ENCODE measurements around the gene CASP12.

Gene CASP12

DNA sequence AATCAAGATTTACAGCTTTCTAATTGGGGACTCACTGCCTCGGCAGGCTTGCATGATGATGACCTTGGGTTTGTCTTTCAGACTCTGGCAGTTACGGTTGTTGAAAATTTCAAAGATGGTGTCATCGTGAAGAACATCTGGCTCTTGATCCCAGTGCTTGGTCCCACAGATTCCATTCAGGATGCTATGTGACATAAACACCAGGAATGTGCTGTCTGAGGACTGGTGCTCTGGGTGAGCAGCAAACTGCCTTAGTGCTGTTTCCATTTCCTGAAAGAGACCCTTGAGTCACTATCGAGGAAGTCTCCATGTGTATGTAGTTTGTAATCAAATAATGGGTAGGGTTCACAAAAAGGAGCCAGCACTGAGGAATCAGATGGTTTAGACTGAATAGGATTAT is 7.1 kb downstream of the CASP12 start:
- FAIRE-seq: no peak

DNA sequence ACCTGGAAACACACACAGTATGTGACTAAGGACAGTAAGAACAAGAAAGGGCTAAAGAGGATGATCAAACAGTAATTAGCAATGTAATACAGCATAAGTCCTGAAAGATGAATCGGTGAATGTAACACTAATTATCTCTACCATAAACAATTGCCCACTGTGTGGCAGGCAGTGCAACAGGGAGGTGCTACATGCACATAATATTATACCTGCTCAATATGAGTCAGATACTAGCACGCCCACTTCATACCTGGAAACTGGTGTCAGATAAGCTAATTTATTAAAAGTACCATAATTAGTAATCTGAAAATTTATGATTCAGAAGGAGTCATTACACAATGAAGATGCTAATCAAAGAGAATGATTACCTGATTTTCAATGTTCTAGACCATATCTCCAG is 14.9 kb downstream of the CASP12 start:
- FAIRE-seq: no peak

DNA sequence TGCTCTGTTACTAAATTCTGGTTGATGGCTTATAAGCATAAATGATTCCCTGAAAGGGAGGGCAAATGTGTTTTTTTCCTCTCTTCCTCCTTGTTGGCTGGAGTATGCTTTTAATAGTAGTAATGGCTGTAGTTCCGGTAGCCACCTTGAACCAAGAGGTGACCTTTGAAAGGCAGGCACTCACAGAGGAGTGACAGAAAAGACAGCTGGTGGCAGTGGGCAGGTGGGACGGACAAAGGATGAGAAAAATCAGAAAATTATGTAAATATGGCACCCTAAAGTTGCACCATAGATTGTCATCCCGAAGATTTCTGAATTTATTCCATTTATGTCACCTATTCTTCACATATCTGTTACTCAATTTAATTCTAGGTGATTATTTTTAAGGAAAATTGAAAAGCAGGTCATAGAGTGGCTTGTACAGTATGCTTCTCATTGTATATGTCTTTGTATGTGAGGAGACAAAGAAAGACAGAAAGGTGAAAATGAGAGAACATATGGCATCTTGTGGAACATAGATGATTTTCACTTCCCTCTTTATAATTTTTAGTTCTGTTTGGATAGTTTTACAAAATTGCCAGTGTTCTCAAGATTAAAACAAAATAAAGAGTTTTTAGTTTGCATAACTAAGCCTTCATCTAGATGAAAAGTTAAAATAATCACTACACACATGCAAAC is 17.0 kb downstream of the CASP12 start:
- no peak for FAIRE-seq

DNA sequence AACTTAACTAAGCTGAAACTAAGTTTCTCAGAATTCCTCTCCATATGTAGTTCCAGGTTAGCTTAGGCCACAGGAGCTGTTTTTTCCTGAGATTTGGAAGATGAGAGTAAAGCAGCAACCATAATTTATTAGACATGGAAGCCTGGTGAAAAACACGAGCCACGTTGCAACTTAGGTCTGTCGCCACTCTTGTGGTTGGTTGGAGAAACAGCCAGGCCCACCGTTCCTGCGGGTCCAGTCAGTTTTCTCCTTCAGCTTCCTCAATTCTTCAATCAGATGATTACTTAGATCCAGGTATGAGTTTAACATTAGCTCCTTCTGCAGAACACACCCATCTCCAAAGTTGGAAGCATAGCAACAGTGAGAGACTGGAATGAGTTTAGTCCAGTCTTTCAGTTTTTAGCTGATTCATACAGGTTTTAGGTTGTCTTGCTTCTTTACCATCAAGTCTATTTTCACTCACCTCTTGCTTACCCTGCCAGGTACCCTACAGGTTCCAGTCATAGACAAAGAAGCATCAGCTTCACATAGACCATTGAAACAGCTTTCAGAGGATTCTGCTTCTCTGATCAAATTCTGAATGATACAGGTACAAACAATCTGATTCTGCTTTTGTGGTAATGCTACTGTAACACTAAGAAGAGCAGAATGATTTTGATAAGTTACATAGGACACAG is 18.6 kb downstream of the CASP12 start:
- no peak for FAIRE-seq

DNA sequence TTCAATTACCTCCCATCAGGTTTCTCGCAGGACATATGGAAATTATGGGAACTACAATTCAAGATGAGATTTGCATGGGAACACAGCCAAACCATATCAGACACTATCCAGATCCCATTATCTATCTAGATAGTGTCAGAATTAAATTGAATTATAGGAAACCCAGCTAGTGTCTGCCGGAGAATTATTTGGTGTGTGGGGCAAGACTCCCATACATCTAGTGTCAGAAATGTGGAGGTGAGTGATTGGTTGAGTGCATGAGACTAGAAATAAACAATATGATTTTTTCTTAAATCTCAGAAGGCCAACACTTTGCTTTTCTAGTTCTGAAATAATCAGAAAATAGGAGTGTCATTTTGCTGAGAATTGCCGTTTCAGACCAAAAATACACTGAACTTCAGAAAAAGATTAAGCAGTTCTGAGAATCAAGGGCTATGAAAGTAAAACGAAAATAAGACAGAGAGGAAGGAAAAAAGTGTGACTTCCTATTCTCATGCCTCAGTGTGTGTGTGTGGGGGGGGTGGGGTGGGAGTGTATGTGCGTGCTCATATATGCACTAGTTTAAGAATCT is 21.3 kb downstream of the CASP12 start:
- FAIRE-seq: no peak

DNA sequence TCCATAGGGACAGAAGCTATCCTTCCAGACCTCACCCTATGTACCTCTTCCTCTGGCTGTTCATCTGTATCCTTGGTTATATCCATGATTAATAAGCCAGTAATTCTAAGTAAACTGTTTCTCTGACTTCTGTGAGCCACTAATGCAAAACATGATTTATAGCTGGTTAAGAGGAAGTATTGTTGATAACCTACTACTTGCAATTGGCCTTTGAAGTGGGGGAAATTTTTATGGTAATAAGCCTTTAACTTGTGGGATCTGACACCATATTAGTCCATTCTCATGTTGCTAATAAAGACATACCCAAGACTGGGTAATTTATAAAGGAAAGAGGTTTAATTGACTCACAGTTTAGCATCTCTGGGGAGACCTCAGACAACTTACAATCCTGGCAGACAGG is 21.9 kb downstream of the CASP12 start:
- FAIRE-seq: no peak

DNA sequence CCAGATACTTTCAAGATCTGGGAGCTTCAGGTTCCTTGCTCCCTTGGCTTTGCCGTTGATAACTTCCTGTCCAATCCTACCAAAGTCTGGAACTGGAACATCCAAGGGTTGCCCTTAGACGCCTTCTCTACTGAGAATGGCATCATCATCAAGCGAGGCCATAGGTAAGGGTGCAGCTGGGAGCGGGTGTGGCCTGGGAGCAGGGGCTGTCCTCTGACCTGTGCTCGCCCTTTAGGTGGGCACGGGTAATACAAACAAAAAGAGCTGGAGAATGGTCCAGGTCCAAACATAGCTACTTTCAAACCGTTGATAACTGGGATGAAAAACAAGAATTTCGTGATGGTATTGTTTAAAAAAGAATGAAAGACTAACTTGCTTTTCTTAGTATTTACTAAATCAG is 25.0 kb downstream of the CASP12 start:
- no peak for FAIRE-seq

DNA sequence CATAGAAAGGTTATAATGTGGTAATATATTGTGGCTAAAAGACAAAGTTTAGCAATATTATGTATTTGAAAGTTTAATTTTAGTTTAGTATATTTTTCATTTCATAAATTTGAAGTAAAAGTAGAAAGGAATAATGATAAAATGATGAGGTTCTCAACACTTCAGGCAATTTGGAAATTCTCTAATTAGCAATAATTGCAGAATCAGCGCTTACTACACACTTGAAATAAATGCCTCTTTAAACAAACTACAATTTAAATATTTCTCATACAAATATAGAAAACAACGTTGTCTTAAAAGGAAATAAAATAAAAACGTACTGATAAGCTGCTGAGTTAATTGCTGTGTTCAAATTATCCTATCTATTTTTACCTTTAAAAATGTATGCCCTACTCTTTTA is 25.9 kb downstream of the CASP12 start:
- FAIRE-seq: no peak

DNA sequence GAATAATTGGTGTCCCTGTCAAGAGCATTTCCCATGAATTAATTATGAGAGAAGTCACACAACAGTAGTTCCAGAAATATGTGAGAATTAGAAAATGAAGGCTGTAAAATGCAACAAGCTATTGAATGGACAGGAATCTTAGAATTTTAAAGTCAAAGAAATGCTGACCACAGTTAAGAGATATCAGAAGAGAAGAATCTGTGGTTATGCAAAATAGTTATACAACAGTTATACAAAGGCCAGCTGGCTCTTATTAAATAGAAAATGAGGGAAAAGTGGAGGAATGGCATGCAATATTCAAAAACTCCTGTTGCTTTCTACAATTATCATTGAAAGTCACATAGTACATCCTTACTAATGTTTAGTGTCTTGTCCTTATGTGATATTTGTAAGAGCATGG is 27.4 kb downstream of the CASP12 start:
- no peak for FAIRE-seq

DNA sequence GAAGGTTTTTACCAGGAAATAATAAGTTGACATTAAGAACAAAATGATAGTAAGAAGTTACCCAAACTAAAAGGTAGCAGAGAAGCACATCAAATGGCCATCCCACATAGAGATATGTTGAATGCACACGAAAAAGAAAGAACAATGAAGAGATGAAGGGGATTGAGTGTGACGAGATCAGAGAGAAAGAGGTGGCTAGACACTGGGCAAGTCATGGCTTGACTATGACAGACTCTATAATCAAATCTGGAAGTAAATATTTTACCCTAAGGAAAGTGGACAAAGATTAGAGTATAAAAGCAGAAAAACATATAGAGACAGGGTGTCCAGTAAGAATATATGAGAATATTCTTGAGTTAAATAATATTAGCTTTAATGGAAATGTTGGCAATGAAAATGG is 31.4 kb downstream of the CASP12 start:
- no peak for FAIRE-seq

DNA sequence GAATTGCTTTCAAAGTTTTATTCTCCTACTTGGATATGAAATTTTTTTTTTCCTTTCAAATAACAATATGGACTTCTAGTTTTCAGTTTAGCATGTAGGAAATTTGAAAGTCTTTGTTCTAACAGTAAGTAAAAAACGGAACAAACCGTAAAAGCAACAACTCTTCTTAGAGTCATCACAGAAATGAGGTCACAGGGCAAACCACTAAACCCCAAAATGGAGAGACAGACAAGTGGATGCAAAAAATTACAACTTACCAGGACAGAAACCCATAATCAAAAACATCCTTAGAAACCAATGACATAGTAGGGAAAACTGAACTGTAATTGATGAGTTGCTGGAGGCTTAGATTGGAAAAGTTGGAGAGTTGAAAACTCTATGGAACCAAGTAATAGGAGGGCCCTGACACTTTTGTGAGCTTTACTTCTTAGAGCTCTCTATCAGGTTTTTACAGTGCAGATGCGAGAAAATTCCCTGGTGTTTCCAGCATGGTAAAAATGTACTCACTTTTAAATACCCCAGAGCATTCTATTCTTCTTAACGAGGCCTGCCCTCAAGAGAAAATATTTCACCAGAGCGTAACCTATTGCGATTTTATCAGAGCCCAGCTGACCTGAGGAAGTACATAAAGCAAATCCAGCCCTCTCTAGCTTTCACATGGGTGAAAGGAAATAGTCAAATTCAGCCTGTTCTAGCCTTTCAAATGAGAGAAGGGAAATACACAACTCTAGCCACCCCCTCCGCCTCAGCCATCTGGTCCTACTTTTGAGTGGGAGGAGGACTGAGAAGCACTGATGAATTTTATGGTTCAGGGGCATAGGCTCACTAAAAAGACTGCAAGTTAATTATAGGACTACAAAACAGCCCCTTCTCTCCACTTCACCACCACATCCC is 39.1 kb downstream of the CASP12 start:
- FAIRE-seq: no peak

DNA sequence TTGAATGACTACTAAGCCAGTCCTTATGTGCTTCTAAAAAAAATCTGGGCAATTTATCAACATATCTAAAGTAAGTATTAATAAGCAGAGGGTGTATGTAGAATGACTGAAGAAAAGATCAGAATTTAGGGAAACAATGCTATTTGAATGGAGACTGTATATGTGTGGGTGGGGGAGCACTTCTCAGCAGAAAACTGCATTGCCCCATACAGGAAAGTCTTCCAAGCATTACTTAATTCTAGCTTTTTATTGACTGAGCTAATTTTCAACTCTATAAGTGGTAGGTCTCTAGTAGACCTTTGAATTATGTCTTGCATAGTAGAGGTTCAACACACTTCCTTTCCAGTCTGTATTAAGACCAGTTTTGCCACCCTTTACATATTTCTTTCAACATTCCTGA is 41.7 kb downstream of the CASP12 start:
- FAIRE-seq: no peak

DNA sequence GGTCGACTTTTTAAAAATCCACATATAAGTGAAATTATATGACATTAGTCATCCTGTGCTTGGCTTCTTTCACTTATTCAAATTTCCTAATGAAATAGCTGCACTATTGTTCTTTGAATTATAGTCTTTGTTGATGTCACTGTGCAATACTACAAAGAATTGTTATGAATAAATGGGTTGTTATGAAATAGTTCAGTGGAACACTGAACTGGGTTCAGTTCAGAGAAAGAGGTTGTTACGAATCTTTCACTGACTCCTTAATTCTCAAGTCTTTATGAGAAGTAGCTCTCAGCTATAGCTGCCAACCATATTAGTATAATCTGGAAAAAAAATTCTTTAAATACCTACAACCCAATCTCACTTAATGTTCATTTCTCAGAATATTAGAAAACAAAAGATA is 42.3 kb downstream of the CASP12 start:
- FAIRE-seq: no peak

DNA sequence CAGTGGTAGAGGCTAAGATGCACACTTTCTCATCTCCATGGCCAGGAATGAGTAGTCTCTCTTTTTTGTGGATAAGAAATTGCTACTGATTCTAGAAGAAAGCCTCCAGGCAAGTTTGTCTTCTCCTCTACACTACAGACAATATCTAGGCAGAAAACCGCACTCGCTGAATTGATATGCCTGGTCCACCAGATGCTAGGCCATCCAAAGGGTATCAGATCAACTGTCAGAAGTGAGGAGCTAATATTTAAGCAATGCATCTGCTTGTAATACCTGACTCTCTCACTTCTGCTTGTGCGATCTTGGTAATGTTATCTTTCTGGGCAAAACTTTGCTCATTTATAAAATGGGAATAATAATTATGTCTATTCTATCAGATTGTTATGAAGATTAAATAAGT is 45.0 kb downstream of the CASP12 start:
- no peak for FAIRE-seq

DNA sequence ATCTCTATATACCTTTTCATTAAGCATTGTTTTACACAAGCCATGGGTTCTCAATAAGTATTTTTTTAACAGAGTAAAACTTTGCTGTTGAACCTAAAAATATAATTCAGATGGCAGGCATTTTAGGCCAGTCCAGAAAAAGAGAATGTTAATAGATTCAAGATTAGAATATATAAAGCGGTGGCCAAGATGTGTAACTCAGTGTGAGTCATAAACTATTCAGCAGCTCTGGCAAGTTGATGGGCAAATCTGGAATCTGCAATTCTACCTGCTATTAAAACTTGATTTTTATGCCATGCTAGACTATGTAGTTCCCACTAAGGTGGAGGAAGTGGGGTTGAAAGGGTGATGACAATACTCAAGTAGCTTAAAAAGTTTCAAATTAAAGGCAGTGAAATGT is 45.4 kb downstream of the CASP12 start:
- no peak for FAIRE-seq

DNA sequence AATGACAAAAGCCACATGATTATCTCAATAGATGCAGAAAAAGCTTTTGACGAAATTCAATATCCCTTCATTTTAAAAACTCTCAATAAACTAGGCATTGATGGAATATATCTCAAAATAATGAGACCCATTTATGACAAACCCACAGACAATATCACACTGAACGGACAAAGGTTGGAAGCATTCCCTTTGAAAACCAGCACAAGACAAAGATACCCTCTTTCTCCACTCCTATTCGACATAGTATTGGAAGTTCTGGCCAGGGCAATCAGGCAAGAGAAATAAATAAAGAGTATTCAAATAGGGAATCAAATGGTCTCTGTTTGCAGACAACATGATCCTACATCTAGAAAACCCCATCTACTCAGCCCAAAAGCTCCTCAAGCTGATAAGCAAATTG is 52.0 kb downstream of the CASP12 start:
- FAIRE-seq: no peak

DNA sequence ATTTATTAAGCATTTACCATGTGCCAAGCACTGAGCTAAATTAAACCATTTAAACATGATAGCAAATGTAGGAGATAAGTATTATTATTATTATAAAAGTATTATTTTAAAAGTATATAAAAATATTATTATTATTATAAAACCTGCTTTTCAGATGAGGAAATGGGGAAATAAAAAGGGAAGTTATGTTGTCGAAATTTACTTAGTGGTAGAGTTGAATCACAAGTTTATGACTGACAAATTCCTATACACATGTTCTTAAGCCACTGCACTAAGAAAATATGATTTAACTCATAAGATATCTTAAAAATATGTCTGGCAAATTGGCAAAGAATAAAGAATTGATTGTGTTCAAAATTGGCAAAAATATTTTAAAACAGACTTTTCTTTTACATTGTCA is 53.8 kb downstream of the CASP12 start:
- peak; percentile 29 for FAIRE-seq

DNA sequence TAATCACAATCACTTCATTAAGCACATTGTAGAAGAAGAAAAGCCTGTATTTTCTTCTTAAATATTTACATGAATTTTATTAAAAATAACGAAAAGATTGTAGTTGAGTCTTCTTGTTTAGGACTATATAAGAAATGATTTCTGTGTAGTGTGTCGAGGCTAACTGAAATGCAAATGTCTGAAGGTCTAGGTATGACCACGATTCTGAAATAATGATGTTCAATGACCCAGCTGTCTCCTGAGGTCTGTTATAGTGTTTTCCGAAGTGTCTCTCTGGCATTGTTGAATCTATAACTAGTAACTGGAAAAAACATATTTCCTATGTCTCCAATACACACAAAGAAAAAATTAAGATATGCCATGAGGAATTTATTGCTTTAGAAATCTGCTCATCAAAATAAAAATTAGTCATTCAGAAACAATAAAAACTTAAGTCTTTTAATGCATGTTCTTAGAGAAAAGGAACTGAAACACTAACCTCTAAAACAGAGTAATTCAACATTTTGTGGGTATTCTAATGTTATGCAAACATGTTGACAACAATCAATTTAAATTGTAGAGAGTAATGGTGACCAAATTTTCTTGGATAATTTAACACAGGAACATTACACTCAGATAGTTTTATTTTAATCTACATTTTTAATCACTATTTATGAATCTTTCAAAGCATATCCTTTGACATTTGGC is 55.0 kb downstream of the CASP12 start:
- FAIRE-seq: no peak

DNA sequence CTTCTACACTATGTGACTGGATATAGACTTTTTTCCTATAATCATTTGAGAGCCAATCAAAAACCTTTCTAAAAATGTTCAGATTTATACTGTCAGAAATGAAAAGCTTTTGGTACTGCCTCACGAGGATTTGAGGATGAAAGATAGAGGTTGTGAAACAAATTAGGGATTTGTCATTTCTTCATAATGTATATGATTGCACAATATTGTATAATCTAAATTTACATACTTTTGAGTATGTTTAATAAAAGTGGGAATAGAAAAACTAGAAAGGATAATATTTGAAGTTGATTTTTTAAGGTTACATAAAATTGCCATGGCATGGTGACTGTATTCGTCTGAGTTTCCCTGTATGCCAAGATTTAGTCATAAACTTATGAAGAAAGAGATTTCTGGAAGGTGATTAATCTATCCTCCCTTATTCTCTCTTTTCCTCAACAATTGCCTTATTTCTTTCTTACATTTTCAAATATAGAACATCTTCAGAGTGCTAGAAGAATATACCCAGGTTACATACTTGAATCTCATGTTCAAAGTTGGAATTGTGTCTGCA is 56.2 kb downstream of the CASP12 start:
- FAIRE-seq: no peak

DNA sequence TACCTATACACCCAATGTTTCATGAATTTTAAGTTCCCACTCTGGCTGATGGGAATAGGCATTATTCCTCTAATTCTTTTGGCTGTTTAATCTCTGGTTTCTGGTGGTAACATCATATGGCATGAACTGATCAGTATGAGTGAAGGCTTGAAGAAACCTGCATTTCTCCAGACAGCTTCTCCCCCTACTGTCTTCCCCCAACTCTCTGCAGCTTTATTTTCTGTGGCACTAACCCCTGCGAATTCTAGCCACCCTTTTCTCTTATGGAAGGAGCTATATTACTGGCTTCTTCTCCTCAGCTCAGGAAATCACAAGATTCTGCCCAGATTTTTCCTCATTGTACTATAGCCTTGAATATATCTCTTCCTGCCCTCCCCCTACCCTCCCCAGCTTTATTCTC is 57.1 kb downstream of the CASP12 start:
- no peak for FAIRE-seq

DNA sequence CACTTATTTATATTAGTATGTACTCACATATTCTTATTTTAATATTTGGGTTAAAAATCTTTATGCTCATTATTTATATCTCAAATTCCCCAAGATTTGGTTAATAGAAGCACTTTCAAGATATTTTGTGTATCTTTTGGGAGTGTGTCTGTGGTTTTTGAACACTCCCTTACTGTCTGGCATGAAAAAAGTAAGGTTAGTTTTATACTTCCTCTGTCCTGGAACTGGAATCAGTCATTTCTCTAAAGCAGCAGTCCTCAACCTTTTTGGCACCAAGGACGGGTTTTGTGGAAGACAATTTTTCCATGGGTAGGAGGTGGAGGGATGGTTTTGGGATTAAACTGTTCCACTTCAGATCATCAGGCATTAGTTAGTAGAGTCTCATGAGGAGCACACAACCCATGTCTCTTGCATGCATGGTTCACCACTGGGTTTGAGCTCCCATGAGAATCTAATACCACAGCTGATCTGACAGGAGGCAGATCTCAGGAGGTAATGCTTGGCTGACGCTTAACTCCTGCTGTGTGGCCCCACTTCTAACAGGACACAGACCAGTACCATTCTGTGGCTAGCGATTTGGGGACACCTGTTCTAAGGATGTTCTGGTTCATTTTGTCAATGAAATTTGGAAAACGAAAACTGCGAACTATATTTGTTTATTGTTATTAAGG is 60.2 kb downstream of the CASP12 start:
- no peak for FAIRE-seq

DNA sequence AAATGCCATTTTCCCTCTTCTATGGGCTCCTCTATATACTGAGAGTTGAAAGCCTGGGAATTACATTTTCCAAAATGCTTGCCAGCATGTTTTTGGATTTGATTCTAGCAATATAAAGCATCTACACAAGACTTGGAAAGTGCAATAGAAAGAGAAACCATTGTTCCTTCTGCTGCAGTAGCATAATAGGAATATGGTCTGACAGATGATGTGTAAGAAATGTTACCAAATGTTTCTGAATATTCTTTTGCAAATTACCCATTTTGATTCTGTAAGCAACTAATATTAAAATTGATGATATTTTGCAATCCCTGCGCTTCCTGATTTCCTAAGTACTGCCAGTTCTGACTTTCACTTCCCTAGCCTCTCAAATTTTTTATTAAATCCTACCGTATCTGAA is 61.6 kb downstream of the CASP12 start:
- FAIRE-seq: no peak
